ENCODE measurements around the gene SH3D21. TPM values are rescaled to one million over a fixed set of nuclear protein-coding genes. Genes with fewer than 3 reads are reported as not detected.

The SH3D21 gene
- total and polyA plus RNA-seq, 2 experiments from 2014 or later: 2.6 to 2.9 TPM

DNA sequence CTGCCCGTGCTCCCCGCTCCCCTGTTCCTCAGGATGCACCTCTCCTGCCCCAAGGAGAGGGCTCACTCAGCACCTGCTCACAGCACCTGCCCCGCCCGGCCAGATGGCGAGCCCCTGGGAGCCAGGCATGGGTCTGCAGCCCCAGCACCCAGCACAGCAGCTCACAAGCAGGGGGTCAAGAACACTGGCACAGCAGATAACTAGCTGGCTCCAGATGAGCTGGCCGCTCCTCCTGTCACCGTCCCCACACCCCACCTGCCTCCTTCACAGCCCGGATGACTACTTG lies 38.2 kb downstream of the SH3D21 start:
- no peaks in the 10 kb centered on the region for H4K20me1 ChIP-seq (ENCODE audit: insufficient read depth, poor library complexity, severe bottlenecking)
- WGBS (ENCODE audit: low lambda C conversion rate, missing lambda C conversion rate): 98% methylated on average over 8 of the region's 8 CpGs
- H3K9me2 ChIP-seq (replicated peaks; ENCODE audit: insufficient read depth): no peaks in the 10 kb centered on the region
- H3K79me2 ChIP-seq: no peaks in the 10 kb centered on the region
- H3K36me3 ChIP-seq (replicated peaks; ENCODE audit: insufficient read depth, low read depth): no peaks in the 10 kb centered on the region
- no peak overlapping the region for H2AFZ ChIP-seq
- no peaks in the 10 kb centered on the region for H3K27me3 ChIP-seq
- TF ChIP-seq EZH2phosphoT487 (IDR thresholded peaks at IDR 0.05; ENCODE audit: low read depth, severe bottlenecking, unreplicated experiment): no peak
- TF ChIP-seq EZH2 (IDR thresholded peaks at IDR 0.05; ENCODE audit: borderline replicate concordance): no peak
- TF ChIP-seq, protein P1, sequence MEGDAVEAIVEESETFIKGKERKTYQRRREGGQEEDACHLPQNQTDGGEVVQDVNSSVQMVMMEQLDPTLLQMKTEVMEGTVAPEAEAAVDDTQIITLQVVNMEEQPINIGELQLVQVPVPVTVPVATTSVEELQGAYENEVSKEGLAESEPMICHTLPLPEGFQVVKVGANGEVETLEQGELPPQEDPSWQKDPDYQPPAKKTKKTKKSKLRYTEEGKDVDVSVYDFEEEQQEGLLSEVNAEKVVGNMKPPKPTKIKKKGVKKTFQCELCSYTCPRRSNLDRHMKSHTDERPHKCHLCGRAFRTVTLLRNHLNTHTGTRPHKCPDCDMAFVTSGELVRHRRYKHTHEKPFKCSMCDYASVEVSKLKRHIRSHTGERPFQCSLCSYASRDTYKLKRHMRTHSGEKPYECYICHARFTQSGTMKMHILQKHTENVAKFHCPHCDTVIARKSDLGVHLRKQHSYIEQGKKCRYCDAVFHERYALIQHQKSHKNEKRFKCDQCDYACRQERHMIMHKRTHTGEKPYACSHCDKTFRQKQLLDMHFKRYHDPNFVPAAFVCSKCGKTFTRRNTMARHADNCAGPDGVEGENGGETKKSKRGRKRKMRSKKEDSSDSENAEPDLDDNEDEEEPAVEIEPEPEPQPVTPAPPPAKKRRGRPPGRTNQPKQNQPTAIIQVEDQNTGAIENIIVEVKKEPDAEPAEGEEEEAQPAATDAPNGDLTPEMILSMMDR (IDR thresholded peaks at IDR 0.05; ENCODE audit: poor library complexity): no peak
- no peak overlapping the region for H3K27ac ChIP-seq
- DNase-seq (ENCODE audit: low spot score): no peak
- H3K4me1 ChIP-seq (ENCODE audit: insufficient read depth): no peaks in the 10 kb centered on the region
- H3K9me3 ChIP-seq (ENCODE audit: low read depth): no peaks in the 10 kb centered on the region
- no peak overlapping the region for H3K4me2 ChIP-seq
- H3K4me3 ChIP-seq: no peak overlapping the region

DNA sequence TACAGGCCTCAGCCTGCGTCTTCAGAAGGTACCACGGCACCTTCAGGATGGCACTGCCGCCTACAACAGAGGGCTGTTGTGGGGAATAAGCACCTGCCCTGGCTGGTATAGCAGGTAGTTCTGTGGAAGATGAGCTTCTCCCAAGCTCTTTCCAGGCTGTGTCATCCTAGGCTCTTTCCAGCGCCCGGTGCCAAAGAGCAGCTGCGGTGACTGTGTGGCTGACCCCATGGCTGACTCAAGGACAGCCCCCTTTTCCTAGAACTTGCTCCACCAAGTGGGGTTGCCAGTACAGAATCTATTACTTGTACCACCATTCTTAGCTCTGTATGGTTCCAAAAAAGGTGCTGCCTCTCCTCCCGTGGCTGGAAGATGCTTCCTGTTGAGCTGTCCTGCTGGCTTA lies 39.2 kb downstream of the SH3D21 start:
- H3K36me3 ChIP-seq (replicated peaks; ENCODE audit: insufficient read depth, low read depth): no peaks in the 10 kb centered on the region
- no peaks in the 10 kb centered on the region for H4K20me1 ChIP-seq (ENCODE audit: insufficient read depth, poor library complexity, severe bottlenecking)
- WGBS (ENCODE audit: low lambda C conversion rate, missing lambda C conversion rate): 97% methylated on average over 7 of the region's 7 CpGs
- no peak overlapping the region for H3K27ac ChIP-seq
- no peak overlapping the region for H3K4me3 ChIP-seq
- no peaks in the 10 kb centered on the region for H3K4me1 ChIP-seq (ENCODE audit: insufficient read depth)
- no peak for DNase-seq (ENCODE audit: low spot score)
- H3K79me2 ChIP-seq: no peaks in the 10 kb centered on the region
- no peaks in the 10 kb centered on the region for H3K9me3 ChIP-seq (ENCODE audit: low read depth)
- H3K27me3 ChIP-seq: no peaks in the 10 kb centered on the region
- H3K4me2 ChIP-seq: no peak overlapping the region
- no peaks in the 10 kb centered on the region for H3K9me2 ChIP-seq (replicated peaks; ENCODE audit: insufficient read depth)
- TF ChIP-seq EZH2phosphoT487 (IDR thresholded peaks at IDR 0.05; ENCODE audit: low read depth, severe bottlenecking, unreplicated experiment): no peak
- TF ChIP-seq, protein P1 (IDR thresholded peaks at IDR 0.05; ENCODE audit: poor library complexity): no peak
- no peak for TF ChIP-seq EZH2 (IDR thresholded peaks at IDR 0.05; ENCODE audit: borderline replicate concordance)
- H2AFZ ChIP-seq: no peak overlapping the region

DNA sequence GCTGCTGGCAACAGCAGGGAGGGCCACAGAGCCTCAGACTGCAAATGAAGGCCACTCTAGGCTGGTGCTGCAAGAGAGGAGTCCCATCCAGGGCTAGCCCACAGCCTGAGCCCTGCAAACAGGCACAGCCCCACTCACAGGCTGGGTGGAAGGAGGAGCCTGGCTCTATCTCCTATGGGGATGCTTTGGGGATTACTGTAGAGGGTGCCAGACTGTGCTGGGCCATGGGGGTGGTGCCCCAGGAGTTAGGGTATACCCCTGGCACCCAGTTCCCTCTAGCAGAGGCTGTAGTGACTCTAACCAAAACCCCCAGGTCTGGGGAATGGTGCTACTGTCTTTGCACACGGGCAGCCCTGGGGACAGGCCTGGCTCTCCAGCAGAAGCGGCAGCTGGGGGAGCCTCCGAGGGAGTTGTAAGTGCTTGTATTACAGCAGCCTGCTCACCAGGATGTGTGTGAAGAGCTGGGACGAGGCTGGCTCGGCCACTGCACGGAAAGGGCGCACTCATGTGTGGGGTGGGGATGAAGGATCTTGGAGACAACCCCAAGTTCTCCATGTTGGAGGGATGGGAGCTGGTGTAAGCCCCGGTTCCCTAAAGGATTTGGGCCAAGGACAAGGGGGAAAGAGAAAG lies 40.7 kb downstream of the SH3D21 start:
- no peak overlapping the region for H3K4me3 ChIP-seq
- no peaks in the 10 kb centered on the region for H3K9me2 ChIP-seq (replicated peaks; ENCODE audit: insufficient read depth)
- H3K4me1 ChIP-seq (ENCODE audit: insufficient read depth): peaks cover 12% of the 10 kb centered on the region
- WGBS (ENCODE audit: low lambda C conversion rate, missing lambda C conversion rate): 95% methylated on average over 8 of the region's 8 CpGs
- no peak overlapping the region for H3K4me2 ChIP-seq
- no peaks in the 10 kb centered on the region for H4K20me1 ChIP-seq (ENCODE audit: insufficient read depth, poor library complexity, severe bottlenecking)
- H3K79me2 ChIP-seq: no peaks in the 10 kb centered on the region
- no peak overlapping the region for H3K27ac ChIP-seq
- H3K36me3 ChIP-seq (replicated peaks; ENCODE audit: insufficient read depth, low read depth): no peaks in the 10 kb centered on the region
- H3K27me3 ChIP-seq: no peaks in the 10 kb centered on the region
- H3K9me3 ChIP-seq (ENCODE audit: low read depth): no peaks in the 10 kb centered on the region
- TF ChIP-seq EZH2 (IDR thresholded peaks at IDR 0.05; ENCODE audit: borderline replicate concordance) (no peak), EZH2phosphoT487 (IDR thresholded peaks at IDR 0.05; ENCODE audit: low read depth, severe bottlenecking, unreplicated experiment) (no peak)
- TF ChIP-seq, protein P1 (IDR thresholded peaks at IDR 0.05; ENCODE audit: poor library complexity): no peak
- no peak for DNase-seq (ENCODE audit: low spot score)
- no peak overlapping the region for H2AFZ ChIP-seq

Data from hepatocyte (in vitro differentiated cells).